Kidney epithelial cell (primary cell): Measurements from ENCODE around the gene LYZL6. TPM values are rescaled to one million over a fixed set of nuclear protein-coding genes. Genes with fewer than 3 reads are reported as not detected.
"Not testable (repeated sequence)": the region's sequence is repeated elsewhere in the genome, so short reads cannot be mapped to it uniquely, and the experiment has no call there.

Experiments
- DNase-seq: peaks from one replicate; pipeline ENCODE4 v3.0.0-alpha.2; 2010; ENCODE audit warnings: low read depth
- H3K27me3 ChIP-seq: 2 replicates; pipeline ENCODE4 v1.6.0; 2011; ENCODE audit warnings: low read length; ENCODE audit not compliant: control insufficient read depth, insufficient read depth
- H3K36me3 ChIP-seq: 2 replicates; pipeline ENCODE4 v1.5.1; 2011; ENCODE audit warnings: low read length; ENCODE audit not compliant: control insufficient read depth, insufficient read depth
- H3K4me3 ChIP-seq: 2 replicates; pipeline ENCODE4 v1.5.1; 2011; ENCODE audit warnings: low read depth, mild to moderate bottlenecking, control low read depth, low read length
- CTCF ChIP-seq: IDR thresholded peaks from 2 replicates; pipeline ENCODE4 v1.5.1; 2011; ENCODE audit warnings: mild to moderate bottlenecking, moderate library complexity, low read length, control low read depth, inconsistent platforms; ENCODE audit not compliant: insufficient read depth, poor library complexity, severe bottlenecking
- total RNA-seq: library from RNA; depleted of rRNA; stranded (reverse); fragments of >200 nt; gene quantifications from 2 replicates; pipeline ENCODE4 v1.2.3, GENCODE V29; 2015

The LYZL6 gene
- total RNA-seq, 1 donor from 2014 or later, result not detected

GRCh38 chr17:35947156-35947585 is 3.7 kb upstream of the LYZL6 start:
- TF ChIP-seq CTCF, result peak; percentile 87
- no peak for DNase-seq
- Histone ChIP-seq H3K36me3 (no peaks in the 10 kb centered on the region), H3K4me3 (no peak overlapping the region), H3K27me3 (peaks cover 3% of the 10 kb centered on the region)

GRCh38 chr17:35944151-35944550 is 638 bp upstream of the LYZL6 start:
- Histone ChIP-seq H3K4me3 (no peak overlapping the region), H3K27me3 (no peaks in the 10 kb centered on the region), H3K36me3 (no peaks in the 10 kb centered on the region)
- no peak for TF ChIP-seq CTCF
- DNase-seq, result no peak

GRCh38 chr17:35942588-35943186 is 826 bp downstream of the LYZL6 start:
- no peaks in the 10 kb centered on the region for H3K27me3 ChIP-seq
- no peaks in the 10 kb centered on the region for H3K36me3 ChIP-seq
- no peak overlapping the region for H3K4me3 ChIP-seq
- DNase-seq, result no peak
- no peak for TF ChIP-seq CTCF

- DNase-seq, H3K36me3 ChIP-seq, H3K27me3 ChIP-seq, H3K4me3 ChIP-seq: not testable (repeated sequence)
Measured at GRCh38 chr17:35938492-35938891, 5.0 kb downstream of the LYZL6 start.

GRCh38 chr17:35936063-35936462 is 7.5 kb downstream of the LYZL6 start:
- Histone ChIP-seq H3K4me3 (no peak overlapping the region), H3K27me3 (no peaks in the 10 kb centered on the region), H3K36me3 (no peaks in the 10 kb centered on the region)
- TF ChIP-seq CTCF, result no peak
- no peak for DNase-seq

DNA sequence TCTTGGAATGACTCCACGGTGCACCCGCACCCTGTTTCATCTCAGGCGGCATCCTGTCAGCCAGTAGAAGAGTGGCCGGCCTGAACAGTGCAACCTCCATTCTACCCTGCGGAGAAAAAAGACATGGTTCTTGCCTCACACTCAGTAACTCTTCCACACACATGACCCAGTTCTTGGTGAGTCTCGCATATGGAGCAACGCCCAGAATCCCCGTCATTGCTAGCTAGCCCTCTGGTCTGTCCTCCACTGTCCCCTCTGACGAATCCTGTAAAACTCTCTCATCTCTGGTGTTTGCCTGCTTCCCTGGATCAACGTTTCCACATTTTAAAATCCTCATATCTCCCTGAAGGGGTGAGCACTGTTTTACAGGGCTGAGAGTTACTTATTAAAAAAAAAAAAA is 8.8 kb downstream of the LYZL6 start:
- H3K36me3 ChIP-seq, result no peaks in the 10 kb centered on the region
- no peak for DNase-seq
- H3K4me3 ChIP-seq, result no peak overlapping the region
- no peak for TF ChIP-seq CTCF
- no peaks in the 10 kb centered on the region for H3K27me3 ChIP-seq
